Uterus (tissue), 4 donors: ENCODE data around the gene SH2B3. TPM values are rescaled to one million over a fixed set of nuclear protein-coding genes. Genes with fewer than 3 reads are reported as not detected.
A peak's percentile ranks its signal among the peaks of the same experiment; 100 is the strongest.

ENCODE experiments used
- DNase-seq, 2 donors: peaks; one replicate each; pipeline ENCODE4 v3.0.0-alpha.2; 2019 to 2020
- H3K27ac ChIP-seq, 2 donors: fragments of 200-600 bp; sonication (generic); 1 replicate in 1 of 2; 2 replicates in 1 of 2; pipeline ENCODE4 v1.5.1; 2016 to 2018
- H3K27me3 ChIP-seq, 2 donors: fragments of 200-600 bp; sonication (generic); one replicate each; pipeline ENCODE4 v1.5.1; 2018 to 2019; ENCODE audit warnings: control low read depth in 1 of 2
- H3K36me3 ChIP-seq, 2 donors: fragments of 200-600 bp; sonication (generic); one replicate each; pipeline ENCODE4 v1.5.1; 2019; ENCODE audit warnings: control low read depth in 1 of 2
- H3K4me1 ChIP-seq, 2 donors: fragments of 200-600 bp; sonication (generic); one replicate each; pipeline ENCODE4 v1.5.1; 2018 to 2019; ENCODE audit warnings: control low read depth in 1 of 2
- H3K4me3 ChIP-seq, 2 donors: fragments of 200-600 bp; sonication (generic); 1 replicate in 1 of 2; 2 replicates in 1 of 2; pipeline ENCODE4 v1.5.1; 2018 to 2019; ENCODE audit warnings: mild to moderate bottlenecking in 1 of 2
- H3K9me3 ChIP-seq, 2 donors: fragments of 200-600 bp; sonication (generic); one replicate each; pipeline ENCODE4 v1.5.1; 2019; ENCODE audit warnings: control low read depth in 1 of 2
- CTCF ChIP-seq, 4 experiments: fragments of 200-600 bp in 2 of 4; fragments of 450-650 bp in 2 of 4; sonication (generic) in 2 of 4; IDR thresholded peaks; one replicate each; pipeline ENCODE4 v1.5.1; 2016 to 2019; ENCODE audit warnings: antibody characterized with exemption in 4 of 4, mild to moderate bottlenecking in 2 of 4, moderate library complexity in 1 of 4
- POLR2A ChIP-seq, 2 donors: fragments of 450-650 bp; IDR thresholded peaks; one replicate each; pipeline ENCODE4 v1.6.1; 2016; ENCODE audit warnings: antibody characterized with exemption in 2 of 2, mild to moderate bottlenecking in 1 of 2, moderate library complexity in 1 of 2
- intact Hi-C: fragments of 100-400 bp; cut with DNase I; formaldehyde crosslinking; loops from one replicate; pipeline ENCODE4 v1.15.1; 2023; ENCODE audit warnings: low total_unique reads
- total RNA-seq, 4 donors: library from RNA; depleted of rRNA in 3 of 4; stranded (reverse); fragments of >200 nt in 3 of 4; gene quantifications; one replicate each; pipeline versions ENCODE4 v1.1.0 to v1.2.4, GENCODE V29; 2014 to 2023
- donor health status: DM: yes; HTN: yes; CAD: no.

The SH2B3 gene
- total RNA-seq, 4 donors from 2014 or later: 11.8 to 31.3 (median 21.8) TPM

GRCh38 chr12:111408116-111408440 lies 2.4 kb downstream of the SH2B3 start:
- peaks cover 0 to 20% of the 10 kb centered on the region in 2 donors for H3K4me1 ChIP-seq
- TF ChIP-seq POLR2A (IDR thresholded peaks at IDR 0.05): no peak
- TF ChIP-seq CTCF (IDR thresholded peaks at IDR 0.05): no peak
- peak overlapping the region; percentile 79 to 89 for H3K27ac ChIP-seq
- H3K4me3 ChIP-seq: no peak overlapping the region
- H3K9me3 ChIP-seq: no peaks in the 10 kb centered on the region
- no peaks in the 10 kb centered on the region for H3K36me3 ChIP-seq
- intact Hi-C loops: no loop called here
- H3K27me3 ChIP-seq: no peaks in the 10 kb centered on the region
- DNase-seq: no peak

GRCh38 chr12:111408686-111409402 lies 3.1 kb downstream of the SH2B3 start:
- H3K27me3 ChIP-seq: no peaks in the 10 kb centered on the region
- TF ChIP-seq POLR2A (IDR thresholded peaks at IDR 0.05): no peak
- no peak for TF ChIP-seq CTCF (IDR thresholded peaks at IDR 0.05)
- H3K27ac ChIP-seq: peak overlapping the region; percentile 79 to 89
- no peak for DNase-seq
- H3K9me3 ChIP-seq: no peaks in the 10 kb centered on the region
- no peaks in the 10 kb centered on the region for H3K36me3 ChIP-seq
- intact Hi-C loops: no loop called here
- no peak overlapping the region for H3K4me3 ChIP-seq
- peaks cover 0 to 18% of the 10 kb centered on the region in 2 donors for H3K4me1 ChIP-seq

- Histone ChIP-seq H3K4me3 (no peak overlapping the region), H3K27me3 (no peaks in the 10 kb centered on the region), H3K4me1 (peaks cover 0 to 18% of the 10 kb centered on the region in 2 donors), H3K36me3 (no peaks in the 10 kb centered on the region), H3K27ac (peak overlapping the region; percentile 79 to 89), H3K9me3 (no peaks in the 10 kb centered on the region)
- no peak for TF ChIP-seq CTCF (IDR thresholded peaks at IDR 0.05)
- TF ChIP-seq POLR2A (IDR thresholded peaks at IDR 0.05): no peak
- intact Hi-C loops: no loop called here
- no peak for DNase-seq
These were observed 3.7 kb downstream of the SH2B3 start for GRCh38 chr12:111409403-111409779.

GRCh38 chr12:111409780-111410430 lies 4.2 kb downstream of the SH2B3 start:
- no peak for TF ChIP-seq CTCF (IDR thresholded peaks at IDR 0.05)
- TF ChIP-seq POLR2A (IDR thresholded peaks at IDR 0.05): no peak
- peak; percentile 47 to 48 for DNase-seq
- Histone ChIP-seq H3K36me3 (no peaks in the 10 kb centered on the region), H3K4me3 (no peak overlapping the region), H3K27me3 (no peaks in the 10 kb centered on the region), H3K4me1 (peaks cover 0 to 15% of the 10 kb centered on the region in 2 donors), H3K9me3 (no peaks in the 10 kb centered on the region), H3K27ac (peak overlapping the region; percentile 79 to 89)
- intact Hi-C loops: no loop called here

GRCh38 chr12:111410431-111411184 lies 4.9 kb downstream of the SH2B3 start:
- intact Hi-C loops: no loop called here
- Histone ChIP-seq H3K9me3 (no peaks in the 10 kb centered on the region), H3K4me1 (peaks cover 0 to 12% of the 10 kb centered on the region in 2 donors), H3K27ac (peak overlapping the region; percentile 79 to 89), H3K36me3 (no peaks in the 10 kb centered on the region), H3K27me3 (no peaks in the 10 kb centered on the region), H3K4me3 (no peak overlapping the region)
- no peak for DNase-seq
- TF ChIP-seq POLR2A (IDR thresholded peaks at IDR 0.05): no peak
- TF ChIP-seq CTCF (IDR thresholded peaks at IDR 0.05): no peak
